ENCODE results near the gene COL27A1. TPM values are rescaled to one million over a fixed set of nuclear protein-coding genes. Genes with fewer than 3 reads are reported as not detected.
"Not testable (repeated sequence)": the region's sequence is repeated elsewhere in the genome, so short reads cannot be mapped to it uniquely, and the experiment has no call there.

COL27A1 gene
- polyA plus RNA-seq, 1 of the 3 experiments (the other 2 are of a cell fraction): 8.7 TPM

DNA sequence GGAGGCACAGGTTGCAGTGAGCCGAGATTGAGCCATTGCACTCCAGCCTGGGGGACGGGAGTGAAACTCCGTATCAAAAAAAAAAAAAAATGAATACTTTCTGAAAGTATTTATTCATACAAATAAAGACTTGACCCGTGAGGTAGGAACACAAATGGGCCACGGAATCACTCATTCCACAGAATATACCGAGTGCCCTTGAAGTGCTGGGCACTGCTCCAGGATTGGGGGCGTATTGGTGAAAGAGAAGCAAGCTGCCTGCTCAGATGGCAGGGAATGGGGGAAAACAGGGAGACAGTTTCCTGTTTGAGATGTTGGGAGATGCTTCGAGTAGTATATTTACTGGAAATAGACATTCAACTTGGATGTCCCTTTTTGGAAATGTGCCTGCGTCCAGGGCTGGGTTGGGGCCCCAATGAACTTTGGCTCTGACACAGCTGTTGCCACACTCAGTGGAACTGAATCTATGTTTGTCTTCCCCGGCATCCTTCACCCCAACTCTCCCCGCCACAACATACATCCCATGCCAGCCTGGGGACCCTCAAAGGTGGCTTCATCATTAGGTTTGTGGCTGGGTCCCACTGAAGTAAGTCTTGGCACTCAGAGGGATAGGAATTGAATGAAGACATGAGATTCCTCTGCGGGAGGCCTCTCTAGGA is 167.0 kb downstream of the COL27A1 start:
- H3K79me2 ChIP-seq (ENCODE audit: insufficient read depth); POLR2A ChIA-PET; H3K4me1 ChIP-seq (ENCODE audit: control insufficient read depth in 1 of 2, insufficient read depth in 2 of 2, low read depth in 1 of 2, low read length in 1 of 2); DNase-seq; H2AFZ ChIP-seq (ENCODE audit: low read depth); H3K9ac ChIP-seq; H3K36me3 ChIP-seq (replicated peaks in 1 of 2; ENCODE audit: control insufficient read depth in 1 of 2, insufficient read depth in 2 of 2, low read length in 1 of 2); H3K4me2 ChIP-seq; H3K9me3 ChIP-seq; H3K4me3 ChIP-seq (ENCODE audit: low read depth in 2 of 2, low read length in 1 of 2); H3K27ac ChIP-seq (ENCODE audit: low read depth in 2 of 2, low read length in 1 of 2); H4K20me1 ChIP-seq (ENCODE audit: insufficient read depth); H3F3A ChIP-seq (replicated peaks; ENCODE audit: insufficient read depth); H3K9me2 ChIP-seq; H3K27me3 ChIP-seq (ENCODE audit: insufficient read depth): not testable (repeated sequence)
- WGBS (ENCODE audit: low lambda C conversion rate): 85% methylated on average over 11 of the region's 12 CpGs
- CTCF ChIA-PET: interaction anchor here (1.1 kb wide), 1 partner anchor 240 kb away, joined by 4 read pairs; no protein-coding TSS in a partner anchor

DNA sequence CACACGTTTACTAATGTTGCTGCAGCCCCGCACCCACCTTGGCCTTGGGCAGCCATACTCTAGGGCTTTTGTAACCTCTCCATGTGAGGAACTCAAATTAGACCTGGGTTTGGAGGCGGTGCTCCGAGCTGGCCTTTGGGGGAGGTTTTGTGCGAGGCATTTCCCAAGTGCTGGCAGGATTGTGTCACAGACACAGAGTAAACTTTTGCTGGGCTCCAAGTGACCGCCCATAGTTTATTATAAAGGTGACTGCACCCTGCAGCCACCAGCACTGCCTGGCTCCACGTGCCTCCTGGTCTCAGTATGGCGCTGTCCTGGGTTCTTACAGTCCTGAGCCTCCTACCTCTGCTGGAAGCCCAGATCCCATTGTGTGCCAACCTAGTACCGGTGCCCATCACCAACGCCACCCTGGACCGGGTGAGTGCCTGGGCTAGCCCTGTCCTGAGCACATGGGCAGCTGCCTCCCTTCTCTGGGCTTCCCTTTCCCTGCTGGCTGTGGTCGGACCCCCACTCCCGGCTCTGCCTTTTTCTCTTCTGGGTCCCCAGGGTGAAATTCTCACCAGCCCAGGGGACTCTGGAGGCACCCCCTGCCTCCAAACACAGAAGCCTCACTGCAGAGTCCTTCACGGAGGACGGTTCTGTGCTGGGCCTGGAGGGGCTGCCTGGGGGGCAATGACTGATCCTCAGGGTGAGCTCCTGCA is 167.6 kb downstream of the COL27A1 start, which contains the start of gene ORM1:
ORM1 (plus strand) TSS at position 268 of the 701 bp plus-strand sequence; CDS start at position 304, 36 bp downstream.
- H3F3A ChIP-seq (replicated peaks; ENCODE audit: insufficient read depth); H3K9me3 ChIP-seq; POLR2A ChIA-PET; DNase-seq; H3K27ac ChIP-seq (ENCODE audit: low read depth in 2 of 2, low read length in 1 of 2); CTCF ChIA-PET; H3K9ac ChIP-seq; H3K4me1 ChIP-seq (ENCODE audit: control insufficient read depth in 1 of 2, insufficient read depth in 2 of 2, low read depth in 1 of 2, low read length in 1 of 2); H4K20me1 ChIP-seq (ENCODE audit: insufficient read depth); H3K27me3 ChIP-seq (ENCODE audit: insufficient read depth); H3K36me3 ChIP-seq (replicated peaks in 1 of 2; ENCODE audit: control insufficient read depth in 1 of 2, insufficient read depth in 2 of 2, low read length in 1 of 2); H2AFZ ChIP-seq (ENCODE audit: low read depth); H3K79me2 ChIP-seq (ENCODE audit: insufficient read depth); H3K4me2 ChIP-seq; H3K4me3 ChIP-seq (ENCODE audit: low read depth in 2 of 2, low read length in 1 of 2); H3K9me2 ChIP-seq: not testable (repeated sequence)
- 90% methylated on average over 2 of the region's 15 CpGs for WGBS (ENCODE audit: low lambda C conversion rate)

DNA sequence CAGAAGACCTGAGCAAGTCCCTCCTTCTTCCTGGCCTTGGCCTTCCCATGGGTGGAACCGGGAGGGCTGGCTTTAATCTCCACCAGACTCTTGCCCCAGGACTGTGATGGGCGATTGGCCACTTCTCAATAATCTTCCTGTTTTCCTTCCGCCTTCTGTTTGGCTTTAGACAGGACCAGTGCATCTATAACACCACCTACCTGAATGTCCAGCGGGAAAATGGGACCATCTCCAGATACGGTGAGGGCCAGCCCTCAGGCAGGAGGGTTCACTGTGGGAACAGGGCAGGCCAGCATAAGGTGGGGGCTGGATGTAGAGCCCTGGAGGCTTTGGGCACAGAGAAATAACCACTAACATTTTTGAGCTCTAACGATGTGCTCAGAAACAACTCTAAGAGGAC is 168.5 kb downstream of the COL27A1 start:
- H3K27ac ChIP-seq (ENCODE audit: low read depth in 2 of 2, low read length in 1 of 2); POLR2A ChIA-PET; H2AFZ ChIP-seq (ENCODE audit: low read depth); H3K27me3 ChIP-seq (ENCODE audit: insufficient read depth); H4K20me1 ChIP-seq (ENCODE audit: insufficient read depth); CTCF ChIA-PET; DNase-seq; H3K9me2 ChIP-seq; H3K4me3 ChIP-seq (ENCODE audit: low read depth in 2 of 2, low read length in 1 of 2); H3K9me3 ChIP-seq; H3K4me1 ChIP-seq (ENCODE audit: control insufficient read depth in 1 of 2, insufficient read depth in 2 of 2, low read depth in 1 of 2, low read length in 1 of 2); H3K79me2 ChIP-seq (ENCODE audit: insufficient read depth); H3F3A ChIP-seq (replicated peaks; ENCODE audit: insufficient read depth); H3K36me3 ChIP-seq (replicated peaks in 1 of 2; ENCODE audit: control insufficient read depth in 1 of 2, insufficient read depth in 2 of 2, low read length in 1 of 2); H3K4me2 ChIP-seq; H3K9ac ChIP-seq: not testable (repeated sequence)
- 77% methylated on average over 6 of the region's 6 CpGs for WGBS (ENCODE audit: low lambda C conversion rate)

DNA sequence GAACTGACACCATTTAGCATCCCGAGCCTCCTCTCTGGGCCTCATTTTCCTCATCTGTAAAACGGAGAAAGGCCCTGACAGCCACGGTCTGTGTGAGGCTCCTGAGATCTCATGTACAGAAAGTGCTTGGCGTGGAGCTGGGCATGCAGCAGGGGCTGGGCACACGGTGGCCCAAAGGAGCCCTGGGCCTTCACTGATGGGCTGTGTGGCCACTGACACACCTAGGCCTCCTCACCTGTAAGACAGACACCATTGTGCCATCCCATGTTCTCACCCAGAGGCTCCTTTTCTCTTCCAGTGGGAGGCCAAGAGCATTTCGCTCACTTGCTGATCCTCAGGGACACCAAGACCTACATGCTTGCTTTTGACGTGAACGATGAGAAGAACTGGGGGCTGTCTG is 169.2 kb downstream of the COL27A1 start:
- H3K27me3 ChIP-seq (ENCODE audit: insufficient read depth): no peaks in the 10 kb centered on the region
- no peaks in the 10 kb centered on the region for H3K36me3 ChIP-seq (replicated peaks in 1 of 2; ENCODE audit: control insufficient read depth in 1 of 2, insufficient read depth in 2 of 2, low read length in 1 of 2)
- no peak overlapping the region for H3K4me2 ChIP-seq
- H4K20me1 ChIP-seq (ENCODE audit: insufficient read depth): no peaks in the 10 kb centered on the region
- peaks cover 7% of the 10 kb centered on the region for H3F3A ChIP-seq (replicated peaks; ENCODE audit: insufficient read depth)
- no peaks in the 10 kb centered on the region for H3K79me2 ChIP-seq (ENCODE audit: insufficient read depth)
- H3K4me3 ChIP-seq (ENCODE audit: low read depth in 2 of 2, low read length in 1 of 2): no peak overlapping the region
- no peak overlapping the region for H3K9ac ChIP-seq
- DNase-seq: no peak
- H2AFZ ChIP-seq (ENCODE audit: low read depth): no peak overlapping the region
- ChIA-PET CTCF (no interaction called here), POLR2A (no interaction called here)
- no peak overlapping the region for H3K27ac ChIP-seq (ENCODE audit: low read depth in 2 of 2, low read length in 1 of 2)
- no peaks in the 10 kb centered on the region for H3K9me2 ChIP-seq
- WGBS (ENCODE audit: low lambda C conversion rate): 90% methylated on average over 3 of the region's 8 CpGs
- H3K9me3 ChIP-seq: no peaks in the 10 kb centered on the region
- no peaks in the 10 kb centered on the region; a peak in 1 of 4 replicates for H3K4me1 ChIP-seq (ENCODE audit: control insufficient read depth in 1 of 2, insufficient read depth in 2 of 2, low read depth in 1 of 2, low read length in 1 of 2)
- TF ChIP-seq, protein P1, sequence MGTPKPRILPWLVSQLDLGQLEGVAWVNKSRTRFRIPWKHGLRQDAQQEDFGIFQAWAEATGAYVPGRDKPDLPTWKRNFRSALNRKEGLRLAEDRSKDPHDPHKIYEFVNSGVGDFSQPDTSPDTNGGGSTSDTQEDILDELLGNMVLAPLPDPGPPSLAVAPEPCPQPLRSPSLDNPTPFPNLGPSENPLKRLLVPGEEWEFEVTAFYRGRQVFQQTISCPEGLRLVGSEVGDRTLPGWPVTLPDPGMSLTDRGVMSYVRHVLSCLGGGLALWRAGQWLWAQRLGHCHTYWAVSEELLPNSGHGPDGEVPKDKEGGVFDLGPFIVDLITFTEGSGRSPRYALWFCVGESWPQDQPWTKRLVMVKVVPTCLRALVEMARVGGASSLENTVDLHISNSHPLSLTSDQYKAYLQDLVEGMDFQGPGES (IDR thresholded peaks at IDR 0.05; ENCODE audit: low read depth, low read length): no peak
- no peak for TF ChIP-seq RCOR1 (IDR thresholded peaks at IDR 0.05; ENCODE audit: low read length)
- no peak for TF ChIP-seq TEAD4 (IDR thresholded peaks at IDR 0.05; ENCODE audit: borderline replicate concordance, insufficient read depth)
- TF ChIP-seq MXI1 (IDR thresholded peaks at IDR 0.05; ENCODE audit: low read depth, low read length): no peak
- TF ChIP-seq EZH2phosphoT487 (IDR thresholded peaks at IDR 0.05; ENCODE audit: borderline replicate concordance, low read depth): no peak
- TF ChIP-seq, protein P2, sequence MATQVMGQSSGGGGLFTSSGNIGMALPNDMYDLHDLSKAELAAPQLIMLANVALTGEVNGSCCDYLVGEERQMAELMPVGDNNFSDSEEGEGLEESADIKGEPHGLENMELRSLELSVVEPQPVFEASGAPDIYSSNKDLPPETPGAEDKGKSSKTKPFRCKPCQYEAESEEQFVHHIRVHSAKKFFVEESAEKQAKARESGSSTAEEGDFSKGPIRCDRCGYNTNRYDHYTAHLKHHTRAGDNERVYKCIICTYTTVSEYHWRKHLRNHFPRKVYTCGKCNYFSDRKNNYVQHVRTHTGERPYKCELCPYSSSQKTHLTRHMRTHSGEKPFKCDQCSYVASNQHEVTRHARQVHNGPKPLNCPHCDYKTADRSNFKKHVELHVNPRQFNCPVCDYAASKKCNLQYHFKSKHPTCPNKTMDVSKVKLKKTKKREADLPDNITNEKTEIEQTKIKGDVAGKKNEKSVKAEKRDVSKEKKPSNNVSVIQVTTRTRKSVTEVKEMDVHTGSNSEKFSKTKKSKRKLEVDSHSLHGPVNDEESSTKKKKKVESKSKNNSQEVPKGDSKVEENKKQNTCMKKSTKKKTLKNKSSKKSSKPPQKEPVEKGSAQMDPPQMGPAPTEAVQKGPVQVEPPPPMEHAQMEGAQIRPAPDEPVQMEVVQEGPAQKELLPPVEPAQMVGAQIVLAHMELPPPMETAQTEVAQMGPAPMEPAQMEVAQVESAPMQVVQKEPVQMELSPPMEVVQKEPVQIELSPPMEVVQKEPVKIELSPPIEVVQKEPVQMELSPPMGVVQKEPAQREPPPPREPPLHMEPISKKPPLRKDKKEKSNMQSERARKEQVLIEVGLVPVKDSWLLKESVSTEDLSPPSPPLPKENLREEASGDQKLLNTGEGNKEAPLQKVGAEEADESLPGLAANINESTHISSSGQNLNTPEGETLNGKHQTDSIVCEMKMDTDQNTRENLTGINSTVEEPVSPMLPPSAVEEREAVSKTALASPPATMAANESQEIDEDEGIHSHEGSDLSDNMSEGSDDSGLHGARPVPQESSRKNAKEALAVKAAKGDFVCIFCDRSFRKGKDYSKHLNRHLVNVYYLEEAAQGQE (IDR thresholded peaks at IDR 0.05; ENCODE audit: low read depth, low read length): no peak
- no peak for TF ChIP-seq GABPA (IDR thresholded peaks at IDR 0.05; ENCODE audit: low read depth)
- TF ChIP-seq CHD2 (IDR thresholded peaks at IDR 0.05; ENCODE audit: low read length, partially characterized antibody): no peak
- no peak for TF ChIP-seq EP300 (IDR thresholded peaks at IDR 0.05; ENCODE audit: borderline replicate concordance in 1 of 2, low read depth in 1 of 2, low read length in 1 of 2)
